HL-60 (cell line): ENCODE data around the gene HOXB3.

Experiments
- DNase-seq, 2 experiments: peaks; one replicate each; pipeline ENCODE4 v3.0.0-alpha.2; 2010 to 2020; ENCODE audit warnings: low read depth in 1 of 2, low spot score in 1 of 2
- H3K27ac ChIP-seq: fragments of 250-450 bp; sonication (Bioruptor Pico); replicated peaks from 2 replicates; pipeline ENCODE4 v1.5.1; 2020; ENCODE audit warnings: mild to moderate bottlenecking, moderate library complexity
- H3K27me3 ChIP-seq: fragments of 250-450 bp; sonication (Bioruptor Pico); 2 replicates; pipeline ENCODE4 v1.5.1; 2021; ENCODE audit warnings: mild to moderate bottlenecking, moderate library complexity; ENCODE audit not compliant: insufficient read depth, poor library complexity, severe bottlenecking
- H3K4me3 ChIP-seq: replicated peaks from 2 replicates; pipeline ENCODE4 v1.5.1; 2011; ENCODE audit warnings: mild to moderate bottlenecking, control low read depth, low read length; ENCODE audit not compliant: insufficient read depth
- CTCF ChIP-seq: IDR thresholded peaks from one replicate; pipeline ENCODE4 v1.5.1; 2011; ENCODE audit warnings: low read length, control low read depth, inconsistent platforms; ENCODE audit not compliant: insufficient read depth
- GABPA ChIP-seq: IDR thresholded peaks from 2 replicates; pipeline ENCODE4 v1.6.1; 2012; ENCODE audit warnings: low read depth
- POLR2AphosphoS5 ChIP-seq: IDR thresholded peaks from 2 replicates; pipeline ENCODE4 v1.6.1; 2012; ENCODE audit warnings: low read depth
- REST ChIP-seq: IDR thresholded peaks from 2 replicates; pipeline ENCODE4 v1.6.1; 2012; ENCODE audit warnings: low read depth; ENCODE audit not compliant: insufficient replicate concordance
- SPI1 ChIP-seq: IDR thresholded peaks from 2 replicates; pipeline ENCODE4 v1.6.1; 2012; ENCODE audit warnings: low read depth, mild to moderate bottlenecking, borderline replicate concordance

HOXB3 gene

GRCh38 chr17:48617471-48618255 lies 27.6 kb upstream of the HOXB3 start:
- no peak for TF ChIP-seq REST
- TF ChIP-seq CTCF = no peak
- TF ChIP-seq SPI1 = no peak
- no peak for TF ChIP-seq GABPA
- TF ChIP-seq POLR2AphosphoS5 = no peak
- H3K27ac ChIP-seq = no peak overlapping the region
- H3K27me3 ChIP-seq = peaks cover 79% of the 10 kb centered on the region
- no peak for DNase-seq
- H3K4me3 ChIP-seq = no peak overlapping the region

- Histone ChIP-seq H3K27ac (no peak overlapping the region), H3K4me3 (no peak overlapping the region), H3K27me3 (peaks cover 85% of the 10 kb centered on the region)
- TF ChIP-seq REST = no peak
- TF ChIP-seq SPI1 = no peak
- no peak for DNase-seq
These were observed 26.9 kb upstream of the HOXB3 start for GRCh38 chr17:48616717-48617470.

- DNase-seq = no peak
- Histone ChIP-seq H3K27ac (no peak overlapping the region), H3K4me3 (no peak overlapping the region), H3K27me3 (peaks cover 86% of the 10 kb centered on the region)
- TF ChIP-seq POLR2AphosphoS5 = no peak
- TF ChIP-seq REST = no peak
- TF ChIP-seq GABPA = no peak
These were observed 26.1 kb upstream of the HOXB3 start for GRCh38 chr17:48615963-48616716.
